ENCODE data around the gene HSD17B8. TPM values are rescaled to one million over a fixed set of nuclear protein-coding genes. Genes with fewer than 3 reads are reported as not detected.
A peak's percentile ranks its signal among the peaks of the same experiment; 100 is the strongest.
"Not testable (repeated sequence)": the region's sequence is repeated elsewhere in the genome, so short reads cannot be mapped to it uniquely, and the experiment has no call there.

HSD17B8 gene
- total RNA-seq, 2 experiments from 2014 or later, result 31.1 to 32.6 TPM

GRCh38 chr6:33216117-33216649, 11.7 kb downstream of the HSD17B8 start:
- peaks cover 38% of the 10 kb centered on the region for H3K4me1 Mint-ChIP-seq
- peak overlapping the region; percentile 15 for H3K27ac Mint-ChIP-seq
- peaks cover 2% of the 10 kb centered on the region for H3K36me3 Mint-ChIP-seq
- no peak for DNase-seq
- H3K4me3 Mint-ChIP-seq, result no peak overlapping the region
- H3K9me3 Mint-ChIP-seq, result no peaks in the 10 kb centered on the region
- H3K27me3 Mint-ChIP-seq, result peaks cover 9% of the 10 kb centered on the region

- no peak overlapping the region for H3K27ac Mint-ChIP-seq
- H3K36me3 Mint-ChIP-seq, result peaks cover 2% of the 10 kb centered on the region
- H3K4me3 Mint-ChIP-seq, result no peak overlapping the region
- H3K27me3 Mint-ChIP-seq, result peaks cover 14% of the 10 kb centered on the region
- peaks cover 38% of the 10 kb centered on the region for H3K4me1 Mint-ChIP-seq
- no peak for DNase-seq
- H3K9me3 Mint-ChIP-seq, result no peaks in the 10 kb centered on the region
Observed at GRCh38 chr6:33217246-33217645, 12.8 kb downstream of the HSD17B8 start.

GRCh38 chr6:33217681-33218080, 13.2 kb downstream of the HSD17B8 start:
- DNase-seq, result no peak
- Mint-ChIP-seq H3K27ac (no peak overlapping the region), H3K36me3 (peaks cover 2% of the 10 kb centered on the region), H3K9me3 (no peaks in the 10 kb centered on the region), H3K27me3 (peaks cover 18% of the 10 kb centered on the region), H3K4me1 (peaks cover 35% of the 10 kb centered on the region), H3K4me3 (no peak overlapping the region)

GRCh38 chr6:33226503-33227120, 22.2 kb downstream of the HSD17B8 start:
- H3K27ac Mint-ChIP-seq, H3K9me3 Mint-ChIP-seq, H3K36me3 Mint-ChIP-seq, H3K4me1 Mint-ChIP-seq, H3K4me3 Mint-ChIP-seq, DNase-seq: not testable (repeated sequence)
- H3K27me3 Mint-ChIP-seq, result peaks cover 27% of the 10 kb centered on the region

- H3K4me1 Mint-ChIP-seq, result no peaks in the 10 kb centered on the region
- no peak overlapping the region for H3K4me3 Mint-ChIP-seq
- no peak overlapping the region for H3K27ac Mint-ChIP-seq
- no peak for DNase-seq
- H3K27me3 Mint-ChIP-seq, result peaks cover 12% of the 10 kb centered on the region
- H3K9me3 Mint-ChIP-seq, result no peaks in the 10 kb centered on the region
- no peaks in the 10 kb centered on the region for H3K36me3 Mint-ChIP-seq
Observed at GRCh38 chr6:33235221-33235634, 30.8 kb downstream of the HSD17B8 start.

- peaks cover 12% of the 10 kb centered on the region for H3K27me3 Mint-ChIP-seq
- no peak overlapping the region for H3K4me3 Mint-ChIP-seq
- no peaks in the 10 kb centered on the region for H3K4me1 Mint-ChIP-seq
- no peak overlapping the region for H3K27ac Mint-ChIP-seq
- no peak for DNase-seq
- no peaks in the 10 kb centered on the region for H3K9me3 Mint-ChIP-seq
- H3K36me3 Mint-ChIP-seq, result no peaks in the 10 kb centered on the region
Observed at GRCh38 chr6:33236328-33236727, 31.9 kb downstream of the HSD17B8 start.

- no peak overlapping the region for H3K27ac Mint-ChIP-seq
- peaks cover 12% of the 10 kb centered on the region for H3K27me3 Mint-ChIP-seq
- no peaks in the 10 kb centered on the region for H3K9me3 Mint-ChIP-seq
- H3K4me1 Mint-ChIP-seq, result peaks cover 2% of the 10 kb centered on the region
- no peak for DNase-seq
- no peak overlapping the region for H3K4me3 Mint-ChIP-seq
- H3K36me3 Mint-ChIP-seq, result no peaks in the 10 kb centered on the region
Observed at GRCh38 chr6:33236852-33237251, 32.4 kb downstream of the HSD17B8 start.

- Mint-ChIP-seq H3K27ac (no peak overlapping the region), H3K36me3 (no peaks in the 10 kb centered on the region), H3K9me3 (no peaks in the 10 kb centered on the region), H3K4me3 (no peak overlapping the region), H3K4me1 (peaks cover 8% of the 10 kb centered on the region), H3K27me3 (peaks cover 11% of the 10 kb centered on the region)
- no peak for DNase-seq
Observed at GRCh38 chr6:33237741-33238140, 33.3 kb downstream of the HSD17B8 start.

GRCh38 chr6:33241968-33242367, 37.5 kb downstream of the HSD17B8 start:
- Mint-ChIP-seq H3K36me3 (no peaks in the 10 kb centered on the region), H3K4me1 (peaks cover 12% of the 10 kb centered on the region), H3K4me3 (no peak overlapping the region), H3K27me3 (peaks cover 4% of the 10 kb centered on the region), H3K27ac (peak overlapping the region; percentile 22), H3K9me3 (no peaks in the 10 kb centered on the region)
- no peak for DNase-seq

- H3K4me1 Mint-ChIP-seq, result peaks cover 16% of the 10 kb centered on the region
- H3K4me3 Mint-ChIP-seq, result no peak overlapping the region
- H3K9me3 Mint-ChIP-seq, result no peaks in the 10 kb centered on the region
- no peak for DNase-seq
- peaks cover 4% of the 10 kb centered on the region for H3K27me3 Mint-ChIP-seq
- no peak overlapping the region for H3K27ac Mint-ChIP-seq
- no peaks in the 10 kb centered on the region for H3K36me3 Mint-ChIP-seq
Observed at GRCh38 chr6:33243476-33243875, 39.0 kb downstream of the HSD17B8 start.

- DNase-seq, result peak; percentile 87
- peak overlapping the region; percentile 90 for H3K4me3 Mint-ChIP-seq
- H3K4me1 Mint-ChIP-seq, result peaks cover 38% of the 10 kb centered on the region
- peaks cover 23% of the 10 kb centered on the region for H3K36me3 Mint-ChIP-seq
- no peaks in the 10 kb centered on the region for H3K27me3 Mint-ChIP-seq
- H3K9me3 Mint-ChIP-seq, result no peaks in the 10 kb centered on the region
- H3K27ac Mint-ChIP-seq, result peak overlapping the region; percentile 96
Observed at GRCh38 chr6:33247977-33248642, 43.7 kb downstream of the HSD17B8 start.

GRCh38 chr6:33248643-33248931, 44.1 kb downstream of the HSD17B8 start:
- no peak for DNase-seq
- Mint-ChIP-seq H3K27me3 (no peaks in the 10 kb centered on the region), H3K4me1 (peaks cover 35% of the 10 kb centered on the region), H3K27ac (peak overlapping the region; percentile 96), H3K4me3 (peak overlapping the region; percentile 90), H3K9me3 (no peaks in the 10 kb centered on the region), H3K36me3 (peaks cover 23% of the 10 kb centered on the region)

GRCh38 chr6:33248932-33249731, 44.7 kb downstream of the HSD17B8 start:
- Mint-ChIP-seq H3K4me1 (peaks cover 35% of the 10 kb centered on the region), H3K27ac (peak overlapping the region; percentile 96), H3K27me3 (no peaks in the 10 kb centered on the region), H3K36me3 (peaks cover 23% of the 10 kb centered on the region), H3K4me3 (peak overlapping the region; percentile 90), H3K9me3 (no peaks in the 10 kb centered on the region)
- peak; percentile 97 for DNase-seq

- Mint-ChIP-seq H3K27me3 (no peaks in the 10 kb centered on the region), H3K4me3 (peak overlapping the region; percentile 90), H3K9me3 (no peaks in the 10 kb centered on the region), H3K4me1 (peaks cover 35% of the 10 kb centered on the region), H3K36me3 (peaks cover 23% of the 10 kb centered on the region), H3K27ac (peak overlapping the region; percentile 32)
- DNase-seq, result peak; percentile 21
Observed at GRCh38 chr6:33249732-33250630, 45.5 kb downstream of the HSD17B8 start.
